Transverse colon (tissue), 3 donors: Measurements from ENCODE around the gene VAV2.

Experiments used
- CTCF ChIP-seq, 5 experiments: fragments of 200-600 bp in 3 of 5; fragments of 450-650 bp in 2 of 5; sonication (generic) in 3 of 5; IDR thresholded peaks; 1 replicate in 2 of 5; 2 replicates in 3 of 5; pipeline ENCODE4 v1.5.1; 2016 to 2017; ENCODE audit warnings: antibody characterized with exemption in 5 of 5, inconsistent platforms in 3 of 5, mild to moderate bottlenecking in 2 of 5, moderate library complexity in 1 of 5
- EP300 ChIP-seq: sonication (generic); formaldehyde crosslinking; IDR thresholded peaks from one replicate; pipeline ENCODE4 v1.6.1; 2017; ENCODE audit warnings: antibody characterized with exemption, low read depth
- POLR2A ChIP-seq: fragments of 450-650 bp; IDR thresholded peaks from one replicate; pipeline ENCODE4 v1.6.1; 2016; ENCODE audit warnings: antibody characterized with exemption, mild to moderate bottlenecking, moderate library complexity

- no peak for TF ChIP-seq POLR2A
- TF ChIP-seq CTCF (IDR thresholded peaks at IDR 0.05), result no peak
- TF ChIP-seq EP300, result no peak
Measured at GRCh38 chr9:133770076-133770777, 221.9 kb downstream of the VAV2 start.
